Measurements from ENCODE around the gene SMYD3.

SMYD3 gene

GRCh38 chr1:246113555-246114095, 393.5 kb downstream of the SMYD3 start:
- no peak overlapping the region for H3K4me3 ChIP-seq (ENCODE audit: low read depth, low read length)
- TF ChIP-seq CTCF (IDR thresholded peaks at IDR 0.05; ENCODE audit: borderline replicate concordance, insufficient read depth, low read depth, low read length) = no peak

DNA sequence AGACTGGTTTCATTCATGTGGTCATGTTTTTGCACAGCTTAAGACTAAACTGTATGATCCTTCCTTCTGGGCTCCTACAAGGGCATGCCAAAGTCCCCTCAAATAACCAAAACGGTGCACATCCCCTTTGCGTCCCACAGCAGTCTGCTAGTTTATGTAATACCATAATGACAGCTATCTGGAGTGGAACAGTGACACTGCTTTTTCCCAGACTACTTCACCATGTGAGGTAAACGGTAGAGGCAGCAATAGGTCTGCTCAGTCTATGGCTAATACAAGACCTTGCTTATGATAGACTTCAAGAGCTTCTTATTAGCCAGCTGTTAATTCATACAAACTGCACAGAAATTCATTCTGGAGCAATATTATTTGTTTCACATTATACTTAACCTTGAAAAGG, 395.5 kb downstream of the SMYD3 start:
- no peak for TF ChIP-seq CTCF (IDR thresholded peaks at IDR 0.05; ENCODE audit: borderline replicate concordance, insufficient read depth, low read depth, low read length)
- H3K4me3 ChIP-seq (ENCODE audit: low read depth, low read length) = no peak overlapping the region

- H3K4me3 ChIP-seq (ENCODE audit: low read depth, low read length) = no peak overlapping the region
- no peak for TF ChIP-seq CTCF (IDR thresholded peaks at IDR 0.05; ENCODE audit: borderline replicate concordance, insufficient read depth, low read depth, low read length)
Observed at GRCh38 chr1:246110343-246111219, 396.5 kb downstream of the SMYD3 start.

GRCh38 chr1:246108278-246108925, 398.7 kb downstream of the SMYD3 start:
- TF ChIP-seq CTCF (IDR thresholded peaks at IDR 0.05; ENCODE audit: borderline replicate concordance, insufficient read depth, low read depth, low read length) = no peak

DNA sequence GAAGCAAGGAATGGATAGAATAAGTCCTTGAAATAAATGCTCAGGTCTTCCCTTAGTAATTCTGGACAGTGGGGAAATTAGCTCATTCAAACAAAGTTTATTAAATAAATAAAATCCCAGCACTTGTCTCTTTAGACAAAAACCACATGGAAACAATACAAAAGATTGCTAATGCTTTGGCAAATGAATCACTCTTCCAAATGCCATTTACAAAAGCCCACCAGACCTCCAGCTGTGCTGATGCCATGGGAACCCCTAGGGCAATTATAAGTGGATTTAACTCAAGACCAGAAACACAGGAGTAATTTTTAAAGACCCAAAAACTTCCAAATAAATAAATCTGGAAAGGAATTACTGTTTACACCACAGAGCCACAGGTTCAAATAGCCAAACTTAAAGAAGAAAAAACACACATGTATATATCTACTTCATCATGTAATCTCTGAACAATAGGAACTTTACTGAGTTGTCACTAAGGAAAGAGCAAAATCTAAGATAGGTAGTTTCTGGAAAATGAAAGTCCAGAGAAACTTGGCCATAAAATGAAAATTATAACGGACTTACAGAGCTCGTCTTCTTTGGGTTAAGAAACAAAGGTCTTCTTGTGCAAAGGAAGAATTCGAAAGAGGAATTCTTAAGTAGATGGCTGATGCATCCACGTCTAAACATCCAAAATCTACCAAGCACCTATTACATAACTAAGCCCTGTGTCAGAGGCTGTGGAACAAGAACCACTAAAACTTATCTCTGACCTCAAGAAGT, 399.4 kb downstream of the SMYD3 start:
- H3K4me3 ChIP-seq (ENCODE audit: low read depth, low read length) = no peak overlapping the region
- no peak for TF ChIP-seq CTCF (IDR thresholded peaks at IDR 0.05; ENCODE audit: borderline replicate concordance, insufficient read depth, low read depth, low read length)

More at GRCh38 chr1:246108278-246108925, 398.7 kb downstream of the SMYD3 start:
- no peak overlapping the region for H3K4me3 ChIP-seq (ENCODE audit: low read depth, low read length)

GRCh38 chr1:246106342-246106763, 400.7 kb downstream of the SMYD3 start:
- no peak overlapping the region for H3K4me3 ChIP-seq (ENCODE audit: low read depth, low read length)
- TF ChIP-seq CTCF (IDR thresholded peaks at IDR 0.05; ENCODE audit: borderline replicate concordance, insufficient read depth, low read depth, low read length) = no peak
